A549 treated with ZK216348 at 1 μM for 4 hours (cell line): ENCODE measurements around the gene LRRC36. TPM values are rescaled to one million over a fixed set of nuclear protein-coding genes. Genes with fewer than 3 reads are reported as not detected.

Source experiments
- total RNA-seq: library from RNA; stranded (reverse); fragments of 200-300 nt; extraction: Qiagen RNA extraction; gene quantifications from 5 replicates; pipeline ENCODE4 v1.2.3, GENCODE V29; 2022; ENCODE audit warnings: low read depth

LRRC36 gene
- 0.21 to 0.41 TPM in 2 of 5 replicates, not detected in the others for total RNA-seq

GRCh38 chr16:67326472-67327309, at the start of gene LRRC36, which contains the start of gene KCTD19:
LRRC36 (plus strand) TSS chr16:67326815; CDS start chr16:67326863, 48 bp downstream.
KCTD19 (minus strand) TSS chr16:67326741; CDS start chr16:67326707, 34 bp downstream.

GRCh38 chr16:67279296-67280089, 47.1 kb upstream of the LRRC36 start, which contains the start of gene PLEKHG4:
PLEKHG4 (plus strand) TSS chr16:67279532; CDS start chr16:67280045, 513 bp downstream.

GRCh38 chr16:67393111-67393787, 66.6 kb downstream of the LRRC36 start, which contains the start of gene TPPP3:
TPPP3 (minus strand) TSS chr16:67393498; CDS start chr16:67391111, 2,387 bp downstream.

GRCh38 chr16:67415872-67416793, 89.5 kb downstream of the LRRC36 start, which contains the start of gene ZDHHC1:
ZDHHC1 (minus strand) TSS chr16:67416477; CDS start chr16:67407775, 8,702 bp downstream.

GRCh38 chr16:67430977-67431774, 104.6 kb downstream of the LRRC36 start, which contains the start of gene HSD11B2:
HSD11B2 (plus strand) TSS chr16:67431121; CDS start chr16:67431249, 128 bp downstream.

Other genes starting within 250 kb of the LRRC36 start
- 22.9 to 28.3 TPM (median 25.1 TPM) in 5 replicates for gene PHAF1, start 216.9 kb upstream of the LRRC36 start, total RNA-seq
- gene B3GNT9, start 175.8 kb upstream of the LRRC36 start, total RNA-seq, result 6.2 to 10.8 TPM (median 8.8 TPM) in 5 replicates
- 8.5 to 23.1 TPM (median 20.9 TPM) in 5 replicates for gene TRADD, start 166.9 kb upstream of the LRRC36 start, total RNA-seq
- gene FBXL8, start 166.9 kb upstream of the LRRC36 start, total RNA-seq, result 4.4 to 12.7 TPM (median 9.8 TPM) in 5 replicates
- gene HSF4, start 162.1 kb upstream of the LRRC36 start, total RNA-seq, result 10.2 to 23.3 TPM (median 14.8 TPM) in 5 replicates
- 54.6 to 75.8 TPM (median 68.3 TPM) in 5 replicates for gene NOL3, start 156.3 kb upstream of the LRRC36 start, total RNA-seq
- 3.7 to 7.9 TPM (median 6.9 TPM) in 5 replicates for gene MATCAP1, start 142.9 kb upstream of the LRRC36 start, total RNA-seq
- 0.07 to 0.27 TPM (median 0.27 TPM) in 3 of 5 replicates, not detected in the others for gene EXOC3L1, start 136.7 kb upstream of the LRRC36 start, total RNA-seq
- gene E2F4, start 134.7 kb upstream of the LRRC36 start, total RNA-seq, result 64.0 to 101 TPM (median 98.3 TPM) in 5 replicates
- gene ELMO3, start 127.7 kb upstream of the LRRC36 start, total RNA-seq, result 0.61 to 1.9 TPM (median 1.3 TPM) in 5 replicates
- 78.6 to 99.6 TPM (median 92.1 TPM) in 5 replicates for gene TMEM208, start 99.7 kb upstream of the LRRC36 start, total RNA-seq
- gene FHOD1, start 79.3 kb upstream of the LRRC36 start, total RNA-seq, result 34.5 to 67.0 TPM (median 52.3 TPM) in 5 replicates
- gene SLC9A5, start 77.8 kb upstream of the LRRC36 start, total RNA-seq, result 1.0 to 2.1 TPM (median 1.6 TPM) in 5 replicates
- 11.2 to 17.2 TPM (median 15.7 TPM) in 5 replicates for gene PLEKHG4, start 47.3 kb upstream of the LRRC36 start, total RNA-seq
- 0.06 to 0.45 TPM in 2 of 5 replicates, not detected in the others for gene KCTD19, start 74 bp upstream of the LRRC36 start, total RNA-seq
- gene TPPP3, start 66.7 kb downstream of the LRRC36 start, total RNA-seq, result 7.5 to 12.4 TPM (median 12.3 TPM) in 5 replicates
- 3.7 to 7.1 TPM (median 5.9 TPM) in 5 replicates for gene ZDHHC1, start 89.7 kb downstream of the LRRC36 start, total RNA-seq
- gene HSD11B2, start 104.3 kb downstream of the LRRC36 start, total RNA-seq, result 1.4 to 1.7 TPM (median 1.6 TPM) in 5 replicates
- gene ATP6V0D1, start 154.3 kb downstream of the LRRC36 start, total RNA-seq, result 97.6 to 117 TPM (median 109 TPM) in 5 replicates
- gene AGRP, start 156.7 kb downstream of the LRRC36 start, total RNA-seq, result not detected in 5 replicates
- 28.9 to 50.3 TPM (median 43.1 TPM) in 5 replicates for gene RIPOR1, start 202.0 kb downstream of the LRRC36 start, total RNA-seq
- gene CTCF, start 235.7 kb downstream of the LRRC36 start, total RNA-seq, result 34.2 to 38.7 TPM (median 36.1 TPM) in 5 replicates